Kidney capillary endothelial cell (primary cell): ENCODE data around the gene NUFIP2.
"Not testable (repeated sequence)": the region's sequence is repeated elsewhere in the genome, so short reads cannot be mapped to it uniquely, and the experiment has no call there.

Source experiments
- DNase-seq: peaks from one replicate; pipeline ENCODE4 v3.0.0-alpha.2; 2018; ENCODE audit warnings: low spot score

Gene NUFIP2

DNA sequence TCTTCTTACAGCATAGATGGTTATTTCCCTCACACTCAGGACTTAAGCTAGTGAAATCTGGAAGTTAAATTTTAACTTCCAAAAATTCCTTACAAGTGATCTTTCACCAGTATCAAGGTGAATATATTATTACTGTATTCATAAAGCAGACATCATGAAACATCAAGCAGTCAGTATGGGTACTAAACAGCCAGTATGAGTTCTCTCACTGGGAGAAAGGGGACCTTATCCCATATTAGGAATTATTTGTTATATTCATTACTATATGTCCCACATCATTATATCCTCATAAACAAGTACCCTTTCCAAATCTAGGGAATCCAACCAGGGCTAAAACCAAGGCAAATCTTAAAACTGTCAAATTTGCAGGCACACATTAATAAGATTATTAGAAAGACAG is 15.3 kb downstream of the NUFIP2 start:
- DNase-seq, result no peak

DNA sequence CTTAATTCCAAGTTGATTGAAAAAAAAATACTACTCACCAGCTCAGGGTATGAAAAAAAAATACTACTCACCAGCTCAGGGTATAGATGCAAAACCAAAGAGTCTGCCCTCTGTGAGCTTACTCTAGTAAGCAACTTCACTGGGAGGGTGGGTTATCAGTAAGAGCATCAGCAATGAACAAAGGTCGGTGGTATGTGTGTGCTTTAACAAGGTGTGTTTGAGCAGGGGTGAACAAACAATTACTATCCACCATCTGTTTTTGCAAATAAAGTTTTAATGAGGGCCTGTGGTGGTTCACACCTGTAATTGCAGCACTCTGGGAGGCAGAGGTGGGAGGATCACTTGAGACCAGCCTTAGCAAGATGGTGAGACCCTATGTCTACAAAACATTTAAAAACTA is 20.0 kb downstream of the NUFIP2 start:
- DNase-seq, result no peak

GRCh38 chr17:29271980-29272379 is 22.0 kb downstream of the NUFIP2 start:
- DNase-seq, result not testable (repeated sequence)

DNA sequence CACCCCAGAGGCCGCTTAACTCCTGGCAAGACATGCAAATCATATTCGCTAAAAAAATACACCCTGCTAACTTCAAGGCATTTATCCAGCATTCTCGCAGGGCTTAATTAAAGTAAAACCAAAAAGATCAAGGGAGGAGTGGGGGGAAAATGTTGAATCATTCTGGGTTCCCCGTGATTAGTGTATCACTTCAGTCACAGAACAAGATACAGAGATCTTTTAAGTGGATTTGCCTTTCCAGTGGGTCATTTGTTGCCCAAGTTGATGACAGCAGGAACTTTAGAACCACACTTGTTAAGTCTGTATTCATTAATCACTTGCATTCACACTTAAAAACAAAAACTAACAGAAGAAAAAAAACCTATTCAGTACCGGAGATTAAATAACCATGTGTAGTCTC is 30.0 kb downstream of the NUFIP2 start:
- no peak for DNase-seq

DNA sequence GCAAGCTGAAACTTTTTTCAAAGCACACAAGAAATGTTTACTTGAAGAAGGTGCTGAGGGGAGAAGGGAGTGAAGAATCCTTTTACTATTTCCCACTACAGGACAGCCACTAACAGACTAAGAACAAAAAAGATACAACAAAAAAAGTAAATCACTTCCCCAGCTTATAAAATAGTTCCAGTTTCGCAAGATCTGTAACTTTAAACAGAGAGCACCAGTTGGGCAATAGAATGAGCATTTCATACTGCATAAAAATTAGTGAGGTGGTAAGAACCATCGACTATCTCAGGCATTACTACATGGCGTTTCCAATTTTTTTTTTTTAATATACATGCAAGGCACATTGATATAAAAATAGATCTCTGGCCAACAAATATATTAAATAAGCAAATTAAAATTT is 36.2 kb downstream of the NUFIP2 start:
- DNase-seq, result no peak

- DNase-seq, result no peak
Measured at GRCh38 chr17:29256735-29257466, 37.0 kb downstream of the NUFIP2 start.

GRCh38 chr17:29255926-29256522 is 37.9 kb downstream of the NUFIP2 start:
- DNase-seq, result no peak

- no peak for DNase-seq
Measured at GRCh38 chr17:29253037-29253436, 40.9 kb downstream of the NUFIP2 start.

- peak; percentile 25 for DNase-seq
Measured at GRCh38 chr17:29252101-29252791, 41.7 kb downstream of the NUFIP2 start.

- no peak for DNase-seq
Measured at GRCh38 chr17:29251184-29251583, 42.8 kb downstream of the NUFIP2 start.

DNA sequence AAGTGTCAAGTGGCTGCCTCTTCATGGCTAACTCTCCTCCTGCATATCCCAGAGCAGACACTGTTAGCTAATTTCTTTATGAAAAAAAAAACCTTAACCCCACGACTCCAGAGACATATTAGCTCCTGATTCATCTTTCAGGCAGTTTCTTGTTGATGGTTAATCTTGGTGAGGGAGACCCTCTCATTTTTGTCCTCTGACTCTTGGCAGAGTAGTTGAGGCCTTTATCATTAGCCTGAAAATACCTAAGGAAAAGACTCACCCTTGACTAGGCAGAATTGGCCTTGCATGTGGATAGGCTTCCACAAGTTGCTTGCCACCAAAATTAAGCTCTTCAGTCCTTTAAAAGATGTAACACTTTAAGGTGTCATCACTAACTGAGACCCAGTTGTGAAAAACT is 43.3 kb downstream of the NUFIP2 start:
- DNase-seq, result no peak

DNA sequence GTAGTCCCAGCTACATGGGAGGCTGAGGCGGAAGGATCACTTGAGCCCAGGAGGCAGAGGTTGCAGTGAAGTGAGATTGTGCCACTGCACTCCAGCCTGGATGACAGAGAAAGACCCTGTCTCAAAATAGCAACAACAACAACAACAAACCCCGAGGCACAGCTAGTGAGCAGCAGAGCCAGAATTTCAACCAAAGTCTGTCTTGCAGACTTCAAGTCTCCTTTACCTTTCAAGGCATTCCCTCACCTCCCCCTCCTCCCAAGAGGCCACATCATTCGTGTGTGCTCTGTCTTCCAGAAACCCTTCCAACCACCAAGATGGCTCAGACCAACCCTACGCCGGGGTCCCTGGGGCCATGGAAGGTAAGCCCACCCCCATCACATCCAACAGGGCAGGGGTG is 45.1 kb downstream of the NUFIP2 start:
- DNase-seq, result no peak

DNA sequence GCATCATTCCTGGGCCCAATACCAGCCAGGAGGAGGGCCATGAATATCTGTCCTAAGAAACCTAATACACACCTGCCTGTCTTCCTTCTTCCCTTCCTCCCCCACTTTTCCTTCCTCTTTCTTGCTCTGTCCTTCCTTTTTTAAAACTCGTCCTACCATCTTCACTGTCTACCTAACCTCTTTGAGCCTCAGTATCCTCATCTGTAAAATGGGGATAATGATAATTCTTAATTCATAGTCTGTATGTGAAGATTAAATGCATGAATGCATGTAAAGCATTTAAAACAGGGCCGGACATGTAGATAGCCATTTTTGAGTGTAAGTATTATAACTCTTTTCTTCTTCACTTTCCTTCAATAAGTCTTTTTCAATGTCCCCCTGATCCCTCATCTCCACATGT is 46.7 kb downstream of the NUFIP2 start:
- DNase-seq, result no peak

- no peak for DNase-seq
Measured at GRCh38 chr17:29246628-29247027, 47.3 kb downstream of the NUFIP2 start, which contains the start of gene CRYBA1. Gene CRYBA1 (plus strand): TSS chr17:29246859. CDS start chr17:29246864, 5 bp downstream.

- DNase-seq, result no peak
Measured at GRCh38 chr17:29245401-29245800, 48.5 kb downstream of the NUFIP2 start.

GRCh38 chr17:29243792-29244191 is 50.2 kb downstream of the NUFIP2 start:
- DNase-seq, result no peak

DNA sequence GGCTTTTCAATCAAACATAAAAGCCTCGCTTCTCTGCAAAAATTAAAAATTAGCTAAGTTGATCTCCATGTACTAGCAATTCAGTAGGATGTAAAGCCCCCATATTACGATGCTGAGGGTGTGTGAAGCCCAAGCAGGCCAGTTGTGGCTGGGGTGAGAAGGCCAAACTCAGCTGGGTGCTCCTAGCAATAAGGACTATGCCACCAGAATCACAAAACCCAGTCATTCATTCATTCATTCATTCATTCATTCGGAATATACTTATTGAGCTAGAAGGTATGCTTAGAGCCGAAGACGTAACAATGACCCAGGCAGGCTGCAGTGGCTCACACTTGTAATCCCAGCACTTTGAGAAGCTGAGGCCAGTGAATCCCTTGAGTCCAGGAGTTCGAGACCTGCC is 51.2 kb downstream of the NUFIP2 start:
- no peak for DNase-seq

- no peak for DNase-seq
Measured at GRCh38 chr17:29242051-29242450, 51.9 kb downstream of the NUFIP2 start.

DNA sequence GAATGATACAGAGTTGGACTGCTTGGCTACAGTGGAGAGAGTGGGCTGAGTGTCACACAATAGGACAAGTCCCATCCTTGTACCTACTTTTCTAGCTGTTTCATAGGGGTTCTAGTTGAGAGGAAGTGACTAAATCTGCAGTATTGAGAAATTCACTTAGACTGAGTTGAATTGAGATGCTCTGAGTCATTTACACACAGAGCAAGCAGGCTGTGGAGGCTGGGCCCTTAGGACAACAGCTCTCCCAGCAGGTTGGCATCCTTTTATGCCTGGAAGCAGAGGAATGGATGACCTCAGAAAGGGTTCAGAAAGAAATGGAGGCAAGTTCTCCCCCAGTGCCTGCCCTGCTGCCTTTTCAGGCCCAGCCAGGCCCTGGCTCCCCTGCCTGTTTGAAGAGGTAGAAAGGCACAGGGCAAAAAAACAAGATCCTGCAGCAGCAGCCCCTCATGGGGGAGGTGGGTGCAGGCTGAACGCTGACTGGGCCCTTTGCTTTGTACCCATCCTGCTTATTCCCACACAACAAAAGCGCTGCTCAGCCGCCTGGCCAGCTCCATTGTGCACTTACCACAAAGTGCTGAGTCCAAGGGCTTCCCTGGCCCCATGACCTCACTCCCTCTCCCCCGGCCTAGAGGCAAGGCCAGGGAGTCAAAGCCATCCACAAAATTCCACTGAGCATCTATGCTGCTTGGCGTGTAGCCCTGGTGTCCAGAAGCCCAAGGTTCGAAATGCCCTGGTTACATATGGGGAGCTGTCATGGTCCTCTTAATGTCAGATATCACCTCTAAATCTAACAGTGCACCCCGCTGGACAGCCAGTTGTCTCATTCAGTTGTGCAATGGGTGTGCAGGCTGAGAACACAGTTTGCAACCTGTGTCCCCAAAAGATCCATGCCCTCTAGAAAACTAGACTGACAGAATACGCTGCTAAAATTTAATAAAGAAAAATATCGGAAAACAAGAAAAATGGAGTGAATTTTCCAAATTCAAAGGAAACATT is 52.7 kb downstream of the NUFIP2 start:
- DNase-seq, result peak; percentile 97

GRCh38 chr17:29240477-29240876 is 53.5 kb downstream of the NUFIP2 start:
- DNase-seq, result no peak

DNA sequence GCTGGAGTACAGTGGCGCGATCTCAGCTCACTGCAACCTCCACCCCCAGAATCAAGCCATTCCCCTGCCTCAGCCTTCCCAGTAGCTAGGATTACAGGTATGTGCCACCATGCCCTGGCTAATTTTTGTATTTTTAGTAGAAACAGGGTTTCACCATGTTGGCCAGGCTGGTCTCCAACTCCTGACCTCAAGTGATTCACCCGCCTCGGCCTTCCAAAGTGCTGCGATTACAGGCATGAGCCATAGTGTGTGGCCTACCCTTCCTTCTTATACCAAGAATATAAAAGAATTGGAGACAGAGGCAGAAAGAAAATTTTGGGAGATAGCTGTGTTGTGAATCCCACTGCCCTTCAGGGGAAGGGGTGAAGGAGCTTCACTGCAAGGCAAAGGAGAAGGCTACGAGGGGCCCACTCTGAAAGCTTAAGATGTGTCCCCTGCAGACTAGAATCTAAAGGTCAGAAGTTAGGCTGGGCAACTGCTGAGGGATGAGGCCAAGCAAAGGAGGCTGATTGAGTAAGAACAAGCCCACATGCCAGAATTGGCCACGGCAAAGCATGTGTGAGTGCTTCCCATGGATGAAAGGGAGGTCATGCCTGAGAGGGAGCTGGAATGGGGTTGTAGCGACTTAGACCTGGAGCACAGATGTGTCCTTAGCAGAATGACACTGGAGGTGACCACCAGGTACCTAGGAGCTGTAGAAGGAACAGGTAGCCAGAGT is 55.7 kb downstream of the NUFIP2 start:
- no peak for DNase-seq
